WERI-Rb-1 (cell line): ENCODE results near the gene SLC38A2.

ENCODE experiments used
- DNase-seq: peaks from one replicate; pipeline ENCODE4 v3.0.0-alpha.2; 2020
- H3K27ac ChIP-seq: fragments of 250-450 bp; sonication (Bioruptor Pico); 2 replicates; pipeline ENCODE4 v1.5.1; 2020; ENCODE audit warnings: mild to moderate bottlenecking, moderate library complexity
- H3K27me3 ChIP-seq: fragments of 250-450 bp; sonication (Bioruptor Pico); 2 replicates; pipeline ENCODE4 v1.5.1; 2021; ENCODE audit warnings: mild to moderate bottlenecking, low read depth, moderate library complexity; ENCODE audit not compliant: insufficient read depth, severe bottlenecking
- H3K36me3 ChIP-seq: fragments of 250-450 bp; sonication (Bioruptor Pico); 2 replicates; pipeline ENCODE4 v1.5.1; 2020; ENCODE audit warnings: mild to moderate bottlenecking, moderate library complexity
- H3K4me3 ChIP-seq: 2 replicates; pipeline ENCODE4 v1.5.1; 2011; ENCODE audit warnings: low read depth, mild to moderate bottlenecking, control low read depth, low read length
- H3K9me3 ChIP-seq: fragments of 250-450 bp; sonication (Bioruptor Pico); 2 replicates; pipeline ENCODE4 v1.5.1; 2021; ENCODE audit warnings: mild to moderate bottlenecking, moderate library complexity; ENCODE audit not compliant: severe bottlenecking
- TF ChIP-seq, protein P1 (sequence below): IDR thresholded peaks from 2 replicates; pipeline ENCODE4 v1.5.1; 2011; ENCODE audit warnings: low read depth, mild to moderate bottlenecking, control low read depth, inconsistent platforms, low read length

Gene SLC38A2

DNA sequence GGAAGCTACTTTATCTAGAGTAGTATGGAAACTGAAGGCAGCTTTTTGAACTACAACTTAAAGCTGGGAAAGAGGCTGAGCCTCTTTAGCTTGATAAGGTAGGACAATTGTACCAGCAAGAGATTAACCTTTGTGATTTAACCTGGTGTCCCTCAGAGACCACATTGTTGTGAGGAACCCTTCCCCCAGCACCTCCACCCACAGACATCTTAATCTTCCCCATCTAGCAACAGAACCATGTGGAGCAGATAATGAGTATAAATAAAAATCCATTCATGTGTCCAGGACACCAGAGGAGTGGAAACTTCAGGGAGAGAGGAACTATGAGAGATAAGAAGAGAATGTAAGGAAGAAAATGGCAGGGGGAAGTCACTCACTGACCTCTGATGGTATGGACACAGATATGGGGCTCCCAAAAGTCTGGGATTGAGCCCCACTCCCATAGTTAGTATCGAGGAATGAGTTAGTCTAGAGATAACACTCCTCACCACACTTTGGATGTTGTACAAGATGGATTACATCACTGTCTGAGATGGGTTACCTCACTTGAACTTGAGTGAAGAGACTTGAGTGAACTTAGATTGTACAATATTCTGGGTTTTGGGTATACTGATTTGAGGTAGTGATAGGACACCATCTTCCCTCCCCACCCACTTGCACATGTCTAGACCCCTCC, 33.9 kb upstream of the SLC38A2 start:
- Histone ChIP-seq H3K27me3 (no peaks in the 10 kb centered on the region), H3K9me3 (no peaks in the 10 kb centered on the region), H3K36me3 (no peaks in the 10 kb centered on the region), H3K4me3 (no peak overlapping the region), H3K27ac (no peak overlapping the region)
- DNase-seq, result no peak
- TF ChIP-seq, protein P1, sequence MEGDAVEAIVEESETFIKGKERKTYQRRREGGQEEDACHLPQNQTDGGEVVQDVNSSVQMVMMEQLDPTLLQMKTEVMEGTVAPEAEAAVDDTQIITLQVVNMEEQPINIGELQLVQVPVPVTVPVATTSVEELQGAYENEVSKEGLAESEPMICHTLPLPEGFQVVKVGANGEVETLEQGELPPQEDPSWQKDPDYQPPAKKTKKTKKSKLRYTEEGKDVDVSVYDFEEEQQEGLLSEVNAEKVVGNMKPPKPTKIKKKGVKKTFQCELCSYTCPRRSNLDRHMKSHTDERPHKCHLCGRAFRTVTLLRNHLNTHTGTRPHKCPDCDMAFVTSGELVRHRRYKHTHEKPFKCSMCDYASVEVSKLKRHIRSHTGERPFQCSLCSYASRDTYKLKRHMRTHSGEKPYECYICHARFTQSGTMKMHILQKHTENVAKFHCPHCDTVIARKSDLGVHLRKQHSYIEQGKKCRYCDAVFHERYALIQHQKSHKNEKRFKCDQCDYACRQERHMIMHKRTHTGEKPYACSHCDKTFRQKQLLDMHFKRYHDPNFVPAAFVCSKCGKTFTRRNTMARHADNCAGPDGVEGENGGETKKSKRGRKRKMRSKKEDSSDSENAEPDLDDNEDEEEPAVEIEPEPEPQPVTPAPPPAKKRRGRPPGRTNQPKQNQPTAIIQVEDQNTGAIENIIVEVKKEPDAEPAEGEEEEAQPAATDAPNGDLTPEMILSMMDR, result no peak

DNA sequence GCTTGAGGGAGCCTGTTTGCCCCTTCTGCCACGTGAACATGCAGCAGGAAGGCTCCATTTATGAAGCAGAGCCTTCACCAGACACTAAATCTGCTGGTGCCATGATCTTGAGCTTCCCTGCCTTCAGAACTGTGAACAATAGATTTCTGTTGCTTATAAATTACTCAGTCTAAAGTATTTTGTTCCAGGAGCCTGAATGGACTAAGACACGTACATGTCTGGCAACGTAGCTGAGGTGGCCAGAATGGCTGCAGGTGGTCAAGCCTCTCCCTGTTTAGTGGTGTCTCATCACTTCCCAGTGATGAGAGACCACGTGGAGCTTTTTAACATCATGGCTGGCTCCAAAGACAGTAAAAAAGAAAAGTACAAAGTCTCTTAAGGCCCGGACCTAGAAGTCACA, 32.2 kb upstream of the SLC38A2 start:
- Histone ChIP-seq H3K27me3 (no peaks in the 10 kb centered on the region), H3K36me3 (no peaks in the 10 kb centered on the region), H3K9me3 (no peaks in the 10 kb centered on the region), H3K27ac (no peak overlapping the region), H3K4me3 (no peak overlapping the region)
- no peak for DNase-seq
- TF ChIP-seq, protein P1, result no peak

DNA sequence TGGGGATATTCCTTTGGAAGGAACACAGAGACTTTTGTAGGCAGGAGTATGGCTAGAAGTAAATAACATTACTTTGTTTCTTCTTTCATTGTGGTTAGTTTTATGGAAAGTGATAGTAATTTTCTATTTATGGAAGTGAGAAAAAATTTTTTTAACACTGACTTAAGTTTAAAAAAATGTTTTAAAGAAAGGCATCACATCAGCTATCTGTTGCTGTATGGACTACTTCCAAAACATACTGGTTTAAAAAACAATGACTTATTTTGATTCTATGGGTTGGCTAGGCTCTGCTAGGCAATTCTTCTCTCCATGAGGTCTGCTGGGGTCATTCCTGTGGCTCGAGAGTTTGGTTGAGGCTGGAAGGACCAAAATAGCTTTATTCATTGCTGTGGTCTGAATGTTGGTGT, 31.7 kb upstream of the SLC38A2 start:
- DNase-seq, result no peak
- TF ChIP-seq, protein P1, result no peak
- no peak overlapping the region for H3K4me3 ChIP-seq
- no peaks in the 10 kb centered on the region for H3K27me3 ChIP-seq
- H3K27ac ChIP-seq, result no peak overlapping the region
- no peaks in the 10 kb centered on the region for H3K36me3 ChIP-seq
- H3K9me3 ChIP-seq, result no peaks in the 10 kb centered on the region

DNA sequence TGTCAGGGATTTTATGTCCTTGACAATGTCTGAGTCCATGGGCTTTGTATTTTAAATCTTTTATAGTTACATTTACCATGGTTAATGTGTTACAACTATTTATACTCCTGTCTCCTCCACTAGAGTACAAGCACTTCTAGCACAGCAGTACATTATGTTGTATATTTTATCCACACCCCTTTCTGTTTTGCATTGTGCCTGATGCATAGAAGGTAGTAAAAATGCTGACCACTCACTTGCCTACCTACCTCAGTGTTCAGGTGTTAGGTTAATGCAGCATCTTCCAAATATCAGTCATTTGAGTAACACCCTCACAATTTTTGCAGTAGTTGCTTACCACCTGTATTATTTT, 31.1 kb upstream of the SLC38A2 start:
- no peak for DNase-seq
- H3K27ac ChIP-seq, result no peak overlapping the region
- H3K36me3 ChIP-seq, result no peaks in the 10 kb centered on the region
- TF ChIP-seq, protein P1, result no peak
- no peaks in the 10 kb centered on the region for H3K27me3 ChIP-seq
- H3K4me3 ChIP-seq, result no peak overlapping the region
- H3K9me3 ChIP-seq, result no peaks in the 10 kb centered on the region

DNA sequence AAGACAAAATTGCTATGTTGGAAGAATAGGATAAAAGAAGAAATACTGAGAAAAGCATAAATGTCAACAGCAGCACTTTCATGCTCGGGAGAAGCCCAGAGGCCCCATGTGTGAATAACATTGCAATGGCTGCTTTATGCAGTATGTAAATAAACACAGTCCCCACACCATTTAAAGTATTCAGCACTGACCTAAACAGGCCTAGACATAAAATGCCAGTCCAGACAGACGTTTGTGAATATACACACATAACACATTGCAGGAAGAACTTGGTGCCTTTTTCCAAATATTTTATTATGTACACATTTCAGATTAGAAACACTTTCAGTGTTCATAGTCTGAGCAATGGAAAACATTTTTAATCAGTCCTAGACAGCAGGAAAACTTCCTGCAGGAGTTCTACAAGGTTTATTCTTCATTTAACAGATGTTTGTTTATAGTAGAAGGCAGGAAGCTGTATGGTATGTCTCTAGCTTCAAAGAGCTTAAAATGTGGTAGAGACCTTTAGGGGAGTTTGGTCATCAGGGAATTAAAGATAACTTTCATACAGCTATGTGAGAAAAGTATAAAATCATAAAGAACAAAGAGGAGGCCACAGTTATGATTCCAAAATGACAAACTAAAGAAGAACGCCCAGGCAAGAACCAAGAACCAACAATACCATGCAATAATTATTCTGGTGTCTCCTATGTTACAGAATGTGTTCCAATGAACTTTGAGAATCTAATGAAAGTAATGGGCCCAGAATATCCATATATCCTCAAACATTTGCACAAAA, 30.6 kb upstream of the SLC38A2 start:
- Histone ChIP-seq H3K4me3 (no peak overlapping the region), H3K9me3 (no peaks in the 10 kb centered on the region), H3K27ac (no peak overlapping the region), H3K27me3 (no peaks in the 10 kb centered on the region), H3K36me3 (no peaks in the 10 kb centered on the region)
- no peak for DNase-seq
- TF ChIP-seq, protein P1, result no peak
